MM.1S (cell line): ENCODE results near the gene KLHL42.

Source experiments
- DNase-seq: peaks from one replicate; pipeline ENCODE4 v3.0.0-alpha.2; 2015
- H2AFZ ChIP-seq: fragments of 300-600 bp; sonication (generic); 2 replicates; pipeline ENCODE4 v1.6.0; 2016; ENCODE audit warnings: antibody characterized with exemption, low read length
- H3F3A ChIP-seq: fragments of 300-600 bp; sonication (generic); 2 replicates; pipeline ENCODE4 v1.6.1; 2016; ENCODE audit warnings: mild to moderate bottlenecking, antibody characterized with exemption, low read length, moderate library complexity, mixed read lengths; ENCODE audit not compliant: insufficient read depth
- H3K27ac ChIP-seq: fragments of 300-600 bp; sonication (generic); 2 replicates; pipeline ENCODE4 v1.5.1; 2016; ENCODE audit warnings: mild to moderate bottlenecking, low read length
- H3K27me3 ChIP-seq: fragments of 300-600 bp; sonication (generic); replicated peaks from 2 replicates; pipeline ENCODE4 v1.6.0; 2016; ENCODE audit warnings: low read length; ENCODE audit not compliant: insufficient read depth
- H3K36me3 ChIP-seq: fragments of 300-600 bp; sonication (generic); replicated peaks from 2 replicates; pipeline ENCODE4 v1.6.1; 2016; ENCODE audit warnings: mild to moderate bottlenecking, low read length, mixed read lengths; ENCODE audit not compliant: insufficient read depth
- H3K4me1 ChIP-seq: fragments of 300-600 bp; sonication (generic); 2 replicates; pipeline ENCODE4 v1.6.1; 2016; ENCODE audit warnings: low read length, mixed read lengths
- H3K4me2 ChIP-seq: fragments of 300-600 bp; sonication (generic); 2 replicates; pipeline ENCODE4 v1.6.0; 2016; ENCODE audit warnings: low read depth, low read length
- H3K4me3 ChIP-seq: fragments of 300-600 bp; sonication (generic); 2 replicates; pipeline ENCODE4 v1.5.1; 2016; ENCODE audit warnings: low read length, mixed read lengths
- H3K79me2 ChIP-seq: fragments of 300-600 bp; sonication (generic); 2 replicates; pipeline ENCODE4 v1.6.1; 2016; ENCODE audit warnings: mixed run types, low read length, mixed read lengths
- H3K9ac ChIP-seq: fragments of 300-600 bp; sonication (generic); 2 replicates; pipeline ENCODE4 v1.6.1; 2016; ENCODE audit warnings: low read length, mixed read lengths
- H3K9me2 ChIP-seq: fragments of 300-600 bp; sonication (generic); replicated peaks from 2 replicates; pipeline ENCODE4 v1.6.1; 2016; ENCODE audit warnings: mild to moderate bottlenecking, low read length, mixed read lengths; ENCODE audit not compliant: insufficient read depth
- H3K9me3 ChIP-seq: fragments of 300-600 bp; sonication (generic); replicated peaks from 2 replicates; pipeline ENCODE4 v1.6.1; 2016; ENCODE audit warnings: mild to moderate bottlenecking, low read length, mixed read lengths; ENCODE audit not compliant: insufficient read depth
- H4K20me1 ChIP-seq: fragments of 300-600 bp; sonication (generic); 2 replicates; pipeline ENCODE4 v1.6.1; 2016; ENCODE audit warnings: mild to moderate bottlenecking, low read length, moderate library complexity, mixed read lengths; ENCODE audit not compliant: insufficient read depth
- EZH2 ChIP-seq: fragments of 300-600 bp; sonication (generic); optimal IDR thresholded peaks from 2 replicates; pipeline ENCODE3; 2017; ENCODE audit warnings: low read depth, mild to moderate bottlenecking, antibody characterized with exemption, low read length, mixed read lengths
- EZH2phosphoT487 ChIP-seq: fragments of 300-600 bp; sonication (generic); IDR thresholded peaks from 2 replicates; pipeline ENCODE4 v1.6.1; 2018; ENCODE audit warnings: antibody characterized with exemption, low read length
- TF ChIP-seq, protein P1 (sequence below): fragments of 300-600 bp; sonication (generic); IDR thresholded peaks from 2 replicates; pipeline ENCODE4 v1.5.1; 2016; ENCODE audit warnings: antibody characterized with exemption, low read length, mixed read lengths

Gene KLHL42

GRCh38 chr12:27777141-27777540 lies 2.9 kb upstream of the KLHL42 start:
- H3K27me3 ChIP-seq, result no peaks in the 10 kb centered on the region
- H3K79me2 ChIP-seq, result peaks cover 18% of the 10 kb centered on the region
- H3K4me1 ChIP-seq, result peaks cover 8% of the 10 kb centered on the region
- no peak overlapping the region for H3K9ac ChIP-seq
- H3K27ac ChIP-seq, result no peak overlapping the region
- no peak overlapping the region for H2AFZ ChIP-seq
- TF ChIP-seq, protein P1, sequence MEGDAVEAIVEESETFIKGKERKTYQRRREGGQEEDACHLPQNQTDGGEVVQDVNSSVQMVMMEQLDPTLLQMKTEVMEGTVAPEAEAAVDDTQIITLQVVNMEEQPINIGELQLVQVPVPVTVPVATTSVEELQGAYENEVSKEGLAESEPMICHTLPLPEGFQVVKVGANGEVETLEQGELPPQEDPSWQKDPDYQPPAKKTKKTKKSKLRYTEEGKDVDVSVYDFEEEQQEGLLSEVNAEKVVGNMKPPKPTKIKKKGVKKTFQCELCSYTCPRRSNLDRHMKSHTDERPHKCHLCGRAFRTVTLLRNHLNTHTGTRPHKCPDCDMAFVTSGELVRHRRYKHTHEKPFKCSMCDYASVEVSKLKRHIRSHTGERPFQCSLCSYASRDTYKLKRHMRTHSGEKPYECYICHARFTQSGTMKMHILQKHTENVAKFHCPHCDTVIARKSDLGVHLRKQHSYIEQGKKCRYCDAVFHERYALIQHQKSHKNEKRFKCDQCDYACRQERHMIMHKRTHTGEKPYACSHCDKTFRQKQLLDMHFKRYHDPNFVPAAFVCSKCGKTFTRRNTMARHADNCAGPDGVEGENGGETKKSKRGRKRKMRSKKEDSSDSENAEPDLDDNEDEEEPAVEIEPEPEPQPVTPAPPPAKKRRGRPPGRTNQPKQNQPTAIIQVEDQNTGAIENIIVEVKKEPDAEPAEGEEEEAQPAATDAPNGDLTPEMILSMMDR, result no peak
- no peak for TF ChIP-seq EZH2phosphoT487
- TF ChIP-seq EZH2, result no peak
- H3K4me2 ChIP-seq, result no peak overlapping the region
- DNase-seq, result no peak
- H3K4me3 ChIP-seq, result no peak overlapping the region
- H3K36me3 ChIP-seq, result no peaks in the 10 kb centered on the region
- no peaks in the 10 kb centered on the region for H4K20me1 ChIP-seq
- H3F3A ChIP-seq, result no peaks in the 10 kb centered on the region
- no peaks in the 10 kb centered on the region for H3K9me2 ChIP-seq
- H3K9me3 ChIP-seq, result no peaks in the 10 kb centered on the region

DNA sequence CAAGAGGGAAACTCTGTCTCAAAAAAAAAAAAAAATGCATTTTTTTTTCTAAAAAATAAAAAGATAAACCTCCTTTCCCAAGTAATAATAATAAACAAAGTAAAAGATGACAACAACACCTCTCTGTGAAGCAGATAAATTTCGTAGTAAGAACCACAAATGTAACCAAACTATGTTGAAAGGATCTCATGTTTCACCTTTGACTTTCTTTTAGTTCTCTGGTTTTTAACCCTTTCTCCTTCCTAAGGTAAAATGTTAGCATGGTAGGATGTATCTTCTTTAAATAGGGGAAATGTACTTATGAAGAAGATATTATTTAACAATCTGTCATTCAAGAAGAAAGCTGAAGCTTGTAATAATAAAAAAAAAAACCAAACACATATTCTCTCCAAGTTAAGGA lies 1.8 kb upstream of the KLHL42 start:
- H3F3A ChIP-seq, result no peaks in the 10 kb centered on the region
- H3K9me3 ChIP-seq, result no peaks in the 10 kb centered on the region
- H3K79me2 ChIP-seq, result peaks cover 22% of the 10 kb centered on the region
- no peaks in the 10 kb centered on the region for H3K27me3 ChIP-seq
- no peak overlapping the region for H3K4me3 ChIP-seq
- no peak for TF ChIP-seq EZH2phosphoT487
- no peak for TF ChIP-seq EZH2
- TF ChIP-seq, protein P1, result no peak
- H3K4me1 ChIP-seq, result peaks cover 8% of the 10 kb centered on the region
- no peak overlapping the region for H3K4me2 ChIP-seq
- no peak overlapping the region for H3K27ac ChIP-seq
- no peak overlapping the region for H3K9ac ChIP-seq
- no peak overlapping the region for H2AFZ ChIP-seq
- H3K9me2 ChIP-seq, result no peaks in the 10 kb centered on the region
- no peak for DNase-seq
- no peaks in the 10 kb centered on the region for H3K36me3 ChIP-seq
- H4K20me1 ChIP-seq, result no peaks in the 10 kb centered on the region

- DNase-seq, result peak; percentile 8
- H3K27ac ChIP-seq, result no peak overlapping the region
Measured at GRCh38 chr12:27779416-27779919, 565 bp upstream of the KLHL42 start.

More at GRCh38 chr12:27779416-27779919, 565 bp upstream of the KLHL42 start:
- Histone ChIP-seq H3K4me2 (peak overlapping the region; percentile 84), H3K9me3 (no peaks in the 10 kb centered on the region), H3K9ac (peak overlapping the region; percentile 83; the same call in 1 of the 2 replicates), H3K9me2 (no peaks in the 10 kb centered on the region), H4K20me1 (no peaks in the 10 kb centered on the region), H3K79me2 (peaks cover 24% of the 10 kb centered on the region), H3K27me3 (no peaks in the 10 kb centered on the region), H2AFZ (peak overlapping the region; percentile 84), H3K4me3 (peak overlapping the region; percentile 80), H3F3A (no peaks in the 10 kb centered on the region), H3K36me3 (no peaks in the 10 kb centered on the region), H3K4me1 (peaks cover 8% of the 10 kb centered on the region)
- TF ChIP-seq, protein P1, result no peak
- TF ChIP-seq EZH2phosphoT487 (no peak), EZH2 (no peak)
